HUES6 (cell line): Measurements from ENCODE around the gene IFT74.
A peak's percentile ranks its signal among the peaks of the same experiment; 100 is the strongest.

Experiments
- H3K27ac ChIP-seq: 2 replicates; pipeline ENCODE4 v1.7.0; 2013; ENCODE audit warnings: low read depth, mild to moderate bottlenecking, low read length, inconsistent platforms
- H3K27me3 ChIP-seq: 2 replicates; pipeline ENCODE4 v1.6.1; 2013; ENCODE audit warnings: low read length; ENCODE audit not compliant: control insufficient read depth, insufficient read depth
- H3K36me3 ChIP-seq: 2 replicates; pipeline ENCODE4 v1.6.1; 2013; ENCODE audit warnings: low read length; ENCODE audit not compliant: control insufficient read depth, insufficient read depth
- H3K4me1 ChIP-seq: 2 replicates; pipeline ENCODE4 v1.6.1; 2013; ENCODE audit warnings: low read length; ENCODE audit not compliant: control insufficient read depth, insufficient read depth
- H3K4me3 ChIP-seq: 2 replicates; pipeline ENCODE4 v1.5.1; 2013; ENCODE audit warnings: low read depth, low read length
- H3K9ac ChIP-seq: one replicate; pipeline ENCODE4 v1.6.1; 2013; ENCODE audit warnings: mild to moderate bottlenecking, low read length
- H3K9me3 ChIP-seq: 2 replicates; pipeline ENCODE4 v1.6.1; 2013; ENCODE audit warnings: low read depth, low read length; ENCODE audit not compliant: control insufficient read depth, insufficient read depth

IFT74 gene

DNA sequence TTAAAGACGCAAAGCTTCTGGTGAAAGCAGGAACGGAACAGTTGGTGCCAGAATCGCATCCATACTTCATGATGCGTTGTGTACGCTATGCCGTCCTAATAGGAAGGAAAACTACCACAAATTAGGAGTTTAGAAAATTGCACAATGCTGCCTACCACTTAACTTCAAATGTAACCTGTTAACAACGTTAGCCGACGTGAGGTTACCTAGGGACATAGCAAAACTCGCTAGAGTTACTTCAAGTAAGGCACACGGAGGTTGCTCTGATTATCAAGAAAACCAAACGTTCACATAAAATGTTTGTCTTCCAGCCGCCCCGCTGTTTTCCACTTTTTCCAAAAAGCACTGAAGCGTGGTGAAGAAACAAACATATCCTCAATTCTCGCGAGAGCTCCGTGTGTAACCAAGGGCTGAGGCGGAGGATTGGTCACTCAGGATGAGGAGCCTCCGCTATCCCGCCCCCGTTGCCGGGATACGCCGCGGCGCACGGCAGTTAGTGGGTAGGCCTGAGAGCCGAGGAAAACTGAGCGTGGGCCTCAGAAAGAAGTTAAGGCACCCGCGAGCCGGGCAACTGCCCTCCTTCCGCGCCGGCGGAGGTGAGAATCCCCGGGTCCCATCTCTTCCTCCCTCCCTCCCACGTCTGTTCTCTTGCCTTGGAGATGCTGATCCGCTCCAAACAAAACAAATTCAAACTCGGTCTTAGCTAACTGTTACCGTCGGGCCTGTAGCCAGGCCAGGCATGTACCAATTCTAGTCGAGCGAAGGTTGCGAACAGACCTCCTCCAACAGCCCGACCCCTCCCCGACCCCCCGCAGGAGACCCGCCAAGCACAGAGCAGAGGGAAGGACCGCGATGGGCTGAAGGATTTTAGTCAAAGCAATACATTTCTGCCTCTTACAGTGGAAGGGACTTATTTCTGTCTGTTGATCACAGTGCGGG is at the start of gene IFT74:
IFT74 (plus strand) TSS at position 492 of the 939 bp plus-strand sequence. CDS start 5,556 bp downstream, outside the sequence.
- H3K9ac ChIP-seq: peak within 1 kb of the TSS; percentile 75
- H3K4me3 ChIP-seq: peak within 1 kb of the TSS; percentile 61
- peak within 1 kb of the TSS; percentile 1; the same call in 1 of the 2 replicates for H3K27ac ChIP-seq

DNA sequence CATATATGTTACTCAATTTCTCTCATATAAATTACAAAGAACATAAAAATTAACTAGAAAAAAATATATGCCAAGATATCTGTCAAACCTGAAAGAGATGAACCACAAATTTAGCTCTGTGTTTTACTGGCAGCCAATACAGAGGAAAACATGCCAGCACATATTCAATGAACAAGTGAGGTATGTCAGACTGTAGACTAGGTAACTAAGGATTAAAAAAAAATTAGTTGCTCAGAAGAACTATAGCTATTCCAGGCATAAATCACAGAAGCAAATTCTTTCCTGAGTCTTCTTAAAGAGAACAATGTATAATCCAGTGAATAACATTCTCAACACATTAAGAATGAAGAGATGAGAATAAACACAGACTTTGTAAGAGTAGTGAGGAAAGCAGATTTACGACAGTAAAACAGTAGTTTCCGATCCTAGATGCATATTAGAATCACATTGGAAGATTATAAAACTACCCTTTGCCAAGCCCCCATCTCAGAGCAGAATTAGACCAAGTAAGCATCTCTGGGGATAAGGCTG is 43.0 kb upstream of the IFT74 start:
- Histone ChIP-seq H3K27ac (no peak overlapping the region), H3K4me1 (no peaks in the 10 kb centered on the region), H3K27me3 (no peaks in the 10 kb centered on the region), H3K4me3 (no peak overlapping the region), H3K9ac (no peak overlapping the region), H3K9me3 (no peaks in the 10 kb centered on the region), H3K36me3 (peaks cover 75% of the 10 kb centered on the region)

More for the DNA sequence above, at the start of gene IFT74:
- Histone ChIP-seq H3K4me1 (peaks cover 10% of the 10 kb centered on the region; the same call in 1 of the 2 replicates), H3K36me3 (no peaks in the 10 kb centered on the region), H3K27me3 (no peaks in the 10 kb centered on the region), H3K9me3 (no peaks in the 10 kb centered on the region)

DNA sequence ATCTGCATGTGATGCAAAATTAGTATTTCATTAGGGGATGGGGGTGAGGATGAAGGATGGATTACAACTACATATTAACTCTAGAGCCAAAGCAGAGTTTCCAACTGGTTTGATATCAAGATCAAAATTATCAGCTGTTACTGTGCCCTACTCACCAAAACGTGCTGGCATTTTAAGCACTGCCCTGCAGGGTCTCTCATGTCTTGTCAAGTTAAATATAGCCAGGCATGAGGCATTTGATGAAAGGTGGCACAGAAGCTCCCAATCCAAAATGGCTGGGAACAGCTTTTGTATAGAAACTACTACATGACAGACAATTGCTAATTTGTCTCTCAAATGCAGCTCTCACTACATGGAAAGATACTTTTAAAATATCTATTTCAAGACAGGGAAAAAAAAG is 36.5 kb upstream of the IFT74 start:
- Histone ChIP-seq H3K36me3 (peaks cover 95% of the 10 kb centered on the region), H3K27me3 (no peaks in the 10 kb centered on the region), H3K4me1 (no peaks in the 10 kb centered on the region), H3K9me3 (no peaks in the 10 kb centered on the region), H3K9ac (no peak overlapping the region), H3K27ac (no peak overlapping the region), H3K4me3 (no peak overlapping the region)

DNA sequence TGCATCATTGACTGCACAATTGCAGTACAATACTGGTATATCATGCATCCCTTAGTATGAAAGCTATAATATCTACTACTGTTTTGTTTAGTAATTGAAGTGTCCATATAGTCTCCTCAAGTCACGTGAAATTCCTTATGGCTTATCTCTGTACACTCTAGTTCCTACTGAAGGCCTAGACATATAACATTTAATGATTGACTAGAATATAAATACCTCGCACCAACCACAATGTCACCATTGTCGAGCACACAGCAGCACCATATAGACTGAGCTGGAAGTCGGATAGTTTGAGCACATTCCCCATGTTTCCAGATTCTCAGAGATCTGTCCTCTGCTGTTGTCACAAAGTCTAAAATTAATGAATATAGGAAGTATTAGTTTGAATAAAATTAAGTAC is 30.6 kb upstream of the IFT74 start:
- peaks cover 83% of the 10 kb centered on the region for H3K36me3 ChIP-seq
- no peak overlapping the region for H3K27ac ChIP-seq
- H3K9ac ChIP-seq: no peak overlapping the region

DNA sequence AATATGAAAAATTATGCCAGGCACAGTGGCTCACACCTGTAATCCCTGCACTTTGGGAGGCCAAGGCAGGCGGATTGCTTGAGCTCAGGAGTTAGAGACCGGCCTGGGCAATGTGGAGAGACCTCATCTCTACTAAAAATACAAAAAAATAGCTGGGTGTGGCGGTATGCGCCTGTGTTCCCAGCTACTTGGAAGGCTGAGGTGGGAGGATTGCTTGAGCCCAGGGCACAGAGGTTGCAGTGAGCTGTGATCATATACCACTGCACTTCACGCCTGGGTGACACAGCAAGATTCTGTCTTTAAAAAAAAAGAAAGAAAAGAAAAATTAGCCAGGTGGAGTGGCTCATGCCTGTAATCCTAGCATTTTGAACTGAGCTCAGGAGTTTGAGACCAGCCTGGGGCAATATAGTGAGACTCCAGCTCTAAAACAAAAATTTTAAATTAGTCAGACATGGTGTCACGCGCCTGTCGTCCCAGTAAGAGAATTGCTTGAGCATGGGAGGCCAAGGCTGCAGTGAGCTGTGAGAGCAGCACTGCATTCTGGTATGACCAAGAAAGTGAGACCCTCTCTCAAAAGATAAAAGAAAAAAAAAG is 27.2 kb upstream of the IFT74 start:
- H3K4me1 ChIP-seq: no peaks in the 10 kb centered on the region
- peaks cover 63% of the 10 kb centered on the region for H3K36me3 ChIP-seq
- H3K9me3 ChIP-seq: no peaks in the 10 kb centered on the region
- H3K9ac ChIP-seq: no peak overlapping the region
- H3K27me3 ChIP-seq: no peaks in the 10 kb centered on the region
- no peak overlapping the region for H3K4me3 ChIP-seq
- no peak overlapping the region for H3K27ac ChIP-seq

More for the DNA sequence above, 30.6 kb upstream of the IFT74 start:
- no peaks in the 10 kb centered on the region for H3K4me1 ChIP-seq
- no peaks in the 10 kb centered on the region for H3K27me3 ChIP-seq
- H3K9me3 ChIP-seq: no peaks in the 10 kb centered on the region
- H3K4me3 ChIP-seq: no peak overlapping the region

DNA sequence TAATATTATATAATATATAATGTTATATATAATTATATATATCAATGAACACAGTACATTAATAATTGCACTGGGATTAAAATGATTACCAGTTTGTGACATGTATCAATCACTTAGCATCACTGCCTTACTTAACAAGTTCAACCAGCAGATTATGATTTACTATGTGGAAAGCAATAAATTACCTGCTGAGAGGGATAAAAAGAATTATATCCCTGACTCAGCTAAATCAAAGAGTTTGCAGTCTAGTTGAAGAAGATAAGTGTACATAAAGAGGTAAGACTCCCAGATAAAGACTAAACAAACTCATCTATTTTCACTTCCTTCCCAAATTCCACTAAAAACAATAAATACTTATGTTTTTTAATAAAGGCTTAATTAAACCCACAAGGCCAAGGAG is 20.4 kb upstream of the IFT74 start:
- H3K9ac ChIP-seq: no peak overlapping the region

DNA sequence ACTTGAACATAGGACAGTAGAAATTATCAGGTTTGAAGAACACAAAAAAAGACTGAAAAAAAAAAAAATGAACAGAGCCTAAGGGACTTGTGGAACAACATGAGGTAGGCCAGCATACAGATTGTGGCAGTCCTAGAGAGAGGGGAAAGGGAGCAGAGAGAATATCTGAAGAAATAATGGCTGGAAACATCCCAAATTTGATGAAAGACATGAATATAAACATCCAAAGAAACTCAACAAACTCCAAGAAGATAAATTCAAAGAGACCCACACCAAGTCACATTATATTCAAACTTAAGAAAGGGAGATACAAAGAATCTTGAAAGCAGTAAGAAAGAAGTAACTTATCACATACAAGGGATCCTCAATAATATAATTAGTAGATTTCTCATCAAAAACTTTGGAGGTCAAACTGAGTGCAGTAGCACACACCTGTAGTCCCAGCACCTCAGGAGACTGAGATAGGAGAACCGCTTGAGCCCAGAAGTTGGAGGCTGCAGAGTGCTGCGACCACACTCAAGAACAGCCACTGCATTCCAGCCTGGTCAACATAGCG is 18.3 kb upstream of the IFT74 start:
- Histone ChIP-seq H3K36me3 (peaks cover 9% of the 10 kb centered on the region; the same call in 1 of the 2 replicates), H3K27me3 (no peaks in the 10 kb centered on the region), H3K4me1 (peaks cover 6% of the 10 kb centered on the region; the same call in 1 of the 2 replicates), H3K27ac (no peak overlapping the region), H3K9me3 (peaks cover 15% of the 10 kb centered on the region; the same call in 1 of the 2 replicates), H3K4me3 (no peak overlapping the region), H3K9ac (no peak overlapping the region)

More for the DNA sequence above, 20.4 kb upstream of the IFT74 start:
- Histone ChIP-seq H3K36me3 (peaks cover 20% of the 10 kb centered on the region), H3K4me1 (peaks cover 6% of the 10 kb centered on the region; the same call in 1 of the 2 replicates), H3K27ac (no peak overlapping the region), H3K27me3 (no peaks in the 10 kb centered on the region), H3K4me3 (no peak overlapping the region), H3K9me3 (peaks cover 15% of the 10 kb centered on the region; the same call in 1 of the 2 replicates)

DNA sequence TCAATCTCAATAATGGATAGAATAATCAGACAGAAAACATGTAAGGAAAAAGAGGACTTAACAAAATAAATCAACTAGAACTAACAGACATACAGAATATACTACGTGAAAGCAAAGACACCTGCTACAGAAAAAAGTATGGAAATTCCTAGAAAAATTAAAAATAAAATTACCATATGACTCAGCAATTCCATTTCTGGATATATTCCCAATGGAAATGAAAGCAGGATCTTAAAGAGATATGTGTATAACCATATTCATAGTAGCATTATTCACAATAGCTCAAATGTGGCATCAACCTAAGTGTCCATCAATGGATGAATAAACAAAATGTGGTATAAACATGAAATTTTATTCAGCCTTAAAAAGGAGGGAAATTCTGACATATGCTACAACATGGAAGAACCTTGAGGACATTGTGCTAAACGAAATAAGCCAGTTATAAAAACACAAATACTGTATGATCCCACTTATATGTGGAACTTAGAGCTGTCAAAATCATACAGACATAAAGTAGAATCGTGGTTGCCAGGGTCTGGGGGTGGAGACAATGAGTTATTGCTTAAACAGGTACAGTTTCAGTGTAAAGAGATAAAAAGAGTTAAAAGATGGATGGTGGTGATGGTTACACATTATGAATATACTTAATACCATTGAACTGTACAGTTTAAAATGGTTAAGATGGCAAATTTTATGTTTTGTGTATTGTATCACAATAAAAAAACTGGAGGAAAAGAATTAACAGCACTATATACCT is 16.1 kb upstream of the IFT74 start:
- H3K36me3 ChIP-seq: peaks cover 16% of the 10 kb centered on the region
- H3K27me3 ChIP-seq: no peaks in the 10 kb centered on the region
- H3K4me3 ChIP-seq: no peak overlapping the region
- peaks cover 6% of the 10 kb centered on the region; the same call in 1 of the 2 replicates for H3K4me1 ChIP-seq
- peaks cover 15% of the 10 kb centered on the region; the same call in 1 of the 2 replicates for H3K9me3 ChIP-seq
- no peak overlapping the region for H3K27ac ChIP-seq
- H3K9ac ChIP-seq: no peak overlapping the region

DNA sequence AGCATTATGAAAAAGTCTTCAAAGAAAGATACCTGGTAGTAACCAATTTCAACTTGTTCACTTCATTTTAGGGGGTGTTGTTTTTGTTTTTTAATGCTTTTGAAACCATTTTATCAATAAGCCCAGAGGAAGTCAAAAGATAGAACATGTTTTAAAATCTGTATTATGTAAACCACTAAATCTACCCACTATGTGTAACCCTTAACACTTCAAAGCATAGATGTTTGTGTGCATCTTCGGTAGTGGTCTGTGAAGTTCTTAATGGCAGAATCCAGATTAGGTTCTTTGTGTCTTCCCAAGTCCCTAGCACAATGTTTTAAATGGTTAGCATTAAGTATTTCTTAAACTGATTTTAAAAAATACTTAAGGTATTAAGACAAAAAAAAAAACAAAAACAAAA is 15.4 kb upstream of the IFT74 start:
- Histone ChIP-seq H3K9ac (no peak overlapping the region), H3K27me3 (no peaks in the 10 kb centered on the region), H3K4me3 (no peak overlapping the region), H3K9me3 (peaks cover 15% of the 10 kb centered on the region; the same call in 1 of the 2 replicates), H3K36me3 (peaks cover 13% of the 10 kb centered on the region), H3K27ac (no peak overlapping the region), H3K4me1 (peaks cover 6% of the 10 kb centered on the region; the same call in 1 of the 2 replicates)

DNA sequence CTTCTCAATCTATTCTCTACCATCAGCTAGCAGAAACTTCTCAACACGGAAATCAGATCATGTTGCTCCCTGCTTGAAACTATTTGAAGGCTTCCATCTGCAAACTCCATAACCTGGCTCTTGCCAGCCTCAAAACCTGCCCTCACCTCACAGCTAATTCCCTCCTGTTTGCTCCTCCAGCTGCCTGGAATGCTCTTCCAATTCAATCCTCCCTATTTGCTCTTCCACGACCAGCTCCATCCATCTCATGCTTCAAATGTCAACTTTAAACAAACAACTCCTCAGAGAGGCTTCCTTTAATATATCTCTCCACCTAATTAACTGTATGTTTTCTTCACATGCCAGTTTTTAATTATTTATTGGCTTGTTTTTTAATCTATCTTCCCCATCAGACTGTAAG is 10.6 kb upstream of the IFT74 start:
- no peaks in the 10 kb centered on the region for H3K27me3 ChIP-seq
- peaks cover 12% of the 10 kb centered on the region for H3K36me3 ChIP-seq
- H3K4me3 ChIP-seq: peak overlapping the region; percentile 99
- H3K9me3 ChIP-seq: no peaks in the 10 kb centered on the region
- no peak overlapping the region for H3K27ac ChIP-seq
- H3K9ac ChIP-seq: peak overlapping the region; percentile 98
- no peaks in the 10 kb centered on the region for H3K4me1 ChIP-seq
